ENCODE results near the gene INAFM2. TPM values are rescaled to one million over a fixed set of nuclear protein-coding genes. Genes with fewer than 3 reads are reported as not detected.

Gene INAFM2
- total and polyA plus RNA-seq, 10 donors = 7.4 to 29.6 (median 18.7) TPM

GRCh38 chr15:40349163-40349562, 25.7 kb downstream of the INAFM2 start:
- no peak for DNase-seq
- no peaks in the 10 kb centered on the region for H3K36me3 ChIP-seq
- intact Hi-C loops (cut with DNase I; ENCODE audit: low total_unique reads) = no loop called here
- 82 to 95% (median 91%) methylated on average over 5 of the region's 5 CpGs for WGBS, 5 donors
- H3K4me3 ChIP-seq = no peak overlapping the region
- TF ChIP-seq POLR2A (IDR thresholded peaks at IDR 0.05) = no peak
- no peak for TF ChIP-seq CTCF (IDR thresholded peaks at IDR 0.05 in 8 of 11, conservative IDR thresholded peaks at IDR 0.05 in 3 of 11)
- TF ChIP-seq POLR2AphosphoS5 (IDR thresholded peaks at IDR 0.05) = no peak
- H3K27me3 ChIP-seq (replicated peaks in 1 of 7) = peaks cover 0 to 5% (median 0%) of the 10 kb centered on the region in 7 donors
- peaks cover 0 to 14% (median 7%) of the 10 kb centered on the region in 6 donors for H3K4me1 ChIP-seq
- no peak overlapping the region for H3K27ac ChIP-seq
- no peaks in the 10 kb centered on the region for H3K9me3 ChIP-seq

GRCh38 chr15:40352281-40352901, 28.9 kb downstream of the INAFM2 start:
- Histone ChIP-seq H3K27ac (no peak overlapping the region), H3K4me3 (no peak overlapping the region), H3K9me3 (no peaks in the 10 kb centered on the region), H3K27me3 (replicated peaks in 1 of 7) (no peaks in the 10 kb centered on the region), H3K36me3 (no peaks in the 10 kb centered on the region), H3K4me1 (peaks cover 0 to 11% (median 2%) of the 10 kb centered on the region in 6 donors)
- TF ChIP-seq CTCF (IDR thresholded peaks at IDR 0.05 in 8 of 11, conservative IDR thresholded peaks at IDR 0.05 in 3 of 11) (no peak), POLR2AphosphoS5 (IDR thresholded peaks at IDR 0.05) (no peak), POLR2A (IDR thresholded peaks at IDR 0.05) (no peak)
- no peak for DNase-seq
- WGBS, 5 donors = 83 to 92% (median 87%) methylated on average over 7 of the region's 7 CpGs
- intact Hi-C loops (cut with DNase I; ENCODE audit: low total_unique reads) = no loop called here

- intact Hi-C loops (cut with DNase I; ENCODE audit: low total_unique reads) = no loop called here
- WGBS, 5 donors = 78 to 92% (median 82%) methylated on average over 5 of the region's 5 CpGs
These were observed 30.2 kb downstream of the INAFM2 start for GRCh38 chr15:40353697-40354096.

More at GRCh38 chr15:40353697-40354096, 30.2 kb downstream of the INAFM2 start:
- H3K36me3 ChIP-seq = no peaks in the 10 kb centered on the region
- TF ChIP-seq POLR2A (IDR thresholded peaks at IDR 0.05) (no peak), POLR2AphosphoS5 (IDR thresholded peaks at IDR 0.05) (no peak), CTCF (IDR thresholded peaks at IDR 0.05 in 8 of 11, conservative IDR thresholded peaks at IDR 0.05 in 3 of 11) (no peak)
- no peak overlapping the region for H3K27ac ChIP-seq
- no peak overlapping the region for H3K4me3 ChIP-seq
- H3K4me1 ChIP-seq = peaks cover 2 to 22% (median 13%) of the 10 kb centered on the region in 6 donors
- DNase-seq = peak; percentile 48
- H3K9me3 ChIP-seq = no peaks in the 10 kb centered on the region
- peaks cover 0 to 5% (median 0%) of the 10 kb centered on the region in 7 donors for H3K27me3 ChIP-seq (replicated peaks in 1 of 7)
